Fibroblast of lung (primary cell): ENCODE results near the gene ABCD4.

Experiments
- CTCF ChIP-seq, 2 donors: IDR thresholded peaks in 1 of 2; conservative IDR thresholded peaks in 1 of 2; 1 replicate in 1 of 2; 2 replicates in 1 of 2; pipeline ENCODE4 v1.5.1; 2011 to 2012; ENCODE audit warnings: low read length in 2 of 2, control low read depth in 1 of 2, inconsistent platforms in 1 of 2, low read depth in 1 of 2, mild to moderate bottlenecking in 1 of 2
- EZH2 ChIP-seq: IDR thresholded peaks from 2 replicates; pipeline ENCODE4 v1.5.1; 2012; ENCODE audit warnings: low read length, control low read depth, mild to moderate bottlenecking; ENCODE audit errors: missing control alignments

GRCh38 chr14:74246542-74246941 is 56.2 kb downstream of the ABCD4 start:
- no peak for TF ChIP-seq EZH2
- TF ChIP-seq CTCF (conservative IDR thresholded peaks at IDR 0.05 in 1 of 2, IDR thresholded peaks at IDR 0.05 in 1 of 2; ENCODE audit: low read depth in 1 of 2, low read length in 2 of 2): no peak
